Omental fat pad (tissue), 4 donors: ENCODE data around the gene FOXO6. TPM values are rescaled to one million over a fixed set of nuclear protein-coding genes. Genes with fewer than 3 reads are reported as not detected.

ENCODE experiments used
- ATAC-seq: fragments of 150-250 bp; one replicate; pipeline ENCODE4 v1.9.1; 2016; ENCODE audit warnings: mild to moderate bottlenecking, moderate library complexity; ENCODE audit not compliant: low FRiP score
- DNase-seq: peaks from one replicate; pipeline ENCODE4 v3.0.0-alpha.2; 2019; ENCODE audit warnings: low spot score
- CTCF ChIP-seq, 3 donors: fragments of 450-650 bp; IDR thresholded peaks; one replicate each; pipeline ENCODE4 v1.5.1; 2016 to 2017; ENCODE audit warnings: antibody characterized with exemption in 3 of 3, mild to moderate bottlenecking in 3 of 3, moderate library complexity in 2 of 3
- total RNA-seq, 4 donors: library from RNA; depleted of rRNA; stranded (reverse); fragments of >200 nt; gene quantifications; one replicate each; pipeline ENCODE4 v1.1.0, GENCODE V29; 2016

Gene FOXO6
- total RNA-seq, 4 donors from 2014 or later: 0.12 to 0.93 (median 0.31) TPM; not detected in 1

DNA sequence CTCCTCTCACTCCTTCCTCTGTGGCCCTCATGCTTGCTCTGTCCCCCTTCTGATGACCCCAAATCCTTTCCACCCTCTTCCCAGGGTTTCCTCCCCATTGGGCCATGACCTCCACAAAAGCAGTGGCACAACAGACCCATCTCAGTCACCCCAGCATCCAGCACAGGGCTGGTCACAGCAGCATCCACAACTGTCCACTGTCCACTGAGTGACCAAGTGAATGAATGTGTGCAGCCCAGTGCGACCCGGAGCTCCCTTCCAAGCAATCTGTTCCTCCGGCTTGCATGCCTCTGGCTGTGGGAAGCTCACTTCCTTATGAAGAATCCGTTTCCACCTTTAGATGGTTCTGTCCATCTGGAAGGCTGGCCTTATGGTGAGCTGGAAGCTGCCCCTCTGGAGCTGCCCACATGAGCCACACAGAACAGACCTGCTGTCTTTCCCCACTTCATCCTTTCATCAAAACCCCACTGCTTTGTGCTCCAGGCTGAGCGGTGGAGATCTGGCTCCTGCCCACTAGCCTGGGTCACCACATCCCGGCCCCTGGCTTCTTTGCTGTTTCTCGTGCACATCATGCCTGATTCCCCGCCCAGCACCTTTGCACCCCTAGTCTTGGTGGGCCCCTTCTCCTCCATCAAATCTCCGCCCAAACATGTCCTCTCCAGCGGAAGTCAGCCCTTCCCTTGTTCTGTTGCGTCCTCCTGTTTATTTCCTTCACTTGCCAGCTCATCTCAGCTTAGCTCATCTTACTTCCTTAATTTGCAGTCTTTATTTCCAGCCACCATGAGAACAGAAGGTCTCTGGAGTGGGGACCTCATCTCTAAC lies 66.9 kb downstream of the FOXO6 start:
- TF ChIP-seq CTCF (IDR thresholded peaks at IDR 0.05): no peak
- ATAC-seq (no peak), DNase-seq (no peak)

GRCh38 chr1:41428738-41429640 lies 67.8 kb downstream of the FOXO6 start:
- TF ChIP-seq CTCF (IDR thresholded peaks at IDR 0.05): no peak
- DNase-seq: no peak
- ATAC-seq: no peak

DNA sequence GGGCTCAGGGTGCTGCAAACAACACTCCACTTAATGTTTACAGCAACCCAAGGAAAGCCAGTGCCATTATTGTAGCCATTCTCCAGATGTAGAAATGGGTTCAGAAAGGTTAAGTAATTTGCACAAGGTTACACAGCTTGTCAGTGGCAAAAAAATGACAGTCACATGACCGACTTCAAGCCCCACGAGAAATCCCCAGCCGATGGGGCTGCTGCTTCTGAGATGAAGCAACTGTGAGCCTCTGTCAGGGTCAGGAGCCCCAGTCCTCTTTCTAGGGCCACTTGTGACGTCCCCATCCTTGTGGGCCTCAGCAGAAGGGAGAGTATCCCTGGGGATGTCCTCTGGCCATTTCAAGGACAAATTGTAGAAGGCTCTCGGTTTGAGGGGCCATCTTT lies 68.4 kb downstream of the FOXO6 start:
- no peak for TF ChIP-seq CTCF (IDR thresholded peaks at IDR 0.05)
- no peak for DNase-seq
- ATAC-seq: no peak

- no peak for DNase-seq
- no peak for TF ChIP-seq CTCF (IDR thresholded peaks at IDR 0.05)
- ATAC-seq: no peak
Measured at GRCh38 chr1:41430069-41430468, 68.8 kb downstream of the FOXO6 start.

DNA sequence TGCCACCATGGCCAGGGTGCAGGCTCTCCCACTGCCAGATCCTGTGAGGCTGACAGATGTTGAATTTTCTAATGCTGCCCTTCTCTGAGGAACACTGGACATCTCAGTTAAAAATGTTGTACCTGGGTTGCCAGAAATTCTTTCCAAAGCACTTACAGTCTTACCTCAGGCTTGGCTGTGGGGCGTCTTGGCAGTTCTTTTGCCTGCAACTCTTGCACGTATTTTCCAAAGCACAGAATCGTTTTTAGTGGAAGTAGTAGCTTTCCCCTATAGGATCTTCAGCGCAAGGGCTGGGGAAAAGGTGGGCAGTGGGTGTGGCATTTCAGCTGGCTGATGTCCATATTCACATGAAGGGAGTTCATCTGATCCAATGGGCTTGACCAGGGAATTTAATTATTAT lies 69.3 kb downstream of the FOXO6 start:
- no peak for ATAC-seq
- no peak for DNase-seq
- TF ChIP-seq CTCF (IDR thresholded peaks at IDR 0.05): no peak

DNA sequence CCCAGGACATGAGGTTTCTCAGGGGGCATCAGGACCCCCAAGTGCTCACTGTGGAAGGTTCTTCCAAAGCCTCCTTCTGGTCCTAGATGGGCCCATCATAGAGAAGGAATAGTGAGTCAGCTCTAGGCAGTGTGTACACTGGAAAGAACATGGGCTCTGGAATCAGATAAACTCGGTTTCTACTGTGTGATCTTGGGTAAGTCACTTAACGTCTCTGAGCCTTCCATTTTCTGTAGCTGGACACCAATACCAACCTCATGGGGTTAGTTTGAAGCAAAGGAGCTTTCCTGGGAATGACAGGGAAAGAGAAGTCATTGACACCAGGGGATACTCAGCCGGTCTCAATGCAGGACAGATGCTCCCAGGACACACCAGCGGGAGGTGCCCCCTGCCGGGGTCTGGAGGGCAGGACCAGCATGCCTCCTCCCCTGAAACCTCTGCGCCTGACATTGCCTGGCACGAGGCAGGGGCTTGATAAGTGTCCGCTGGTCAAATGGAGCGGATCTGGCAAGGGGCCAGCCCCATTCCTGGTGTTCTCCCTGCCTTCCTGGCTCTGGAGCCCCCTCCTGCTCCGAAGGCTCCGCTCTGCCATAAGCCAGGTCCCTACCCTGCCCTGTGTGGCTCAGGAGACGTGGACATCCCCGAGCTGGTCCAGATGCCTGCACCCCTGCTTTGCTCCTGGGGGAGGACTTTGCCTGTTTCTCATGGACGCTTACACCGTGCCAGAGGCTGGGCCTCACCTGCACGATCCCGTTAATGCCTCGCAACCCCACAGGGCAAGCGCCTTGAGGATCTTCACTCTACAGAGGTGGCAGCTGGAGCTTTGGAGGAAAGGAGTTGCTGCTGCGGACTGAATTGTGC lies 70.5 kb downstream of the FOXO6 start:
- no peak for TF ChIP-seq CTCF (IDR thresholded peaks at IDR 0.05)
- no peak for ATAC-seq
- DNase-seq: no peak

Other genes starting within 250 kb of the FOXO6 start
- gene SCMH1, start 119.1 kb upstream of the FOXO6 start, total RNA-seq: 10 to 100 TPM; 19.9 to 42.8 (median 31.3) TPM
- not detected for gene EDN2, start 123.2 kb downstream of the FOXO6 start, total RNA-seq